CD14-positive monocyte (primary cell): Measurements from ENCODE around the gene OR51G1. TPM values are rescaled to one million over a fixed set of nuclear protein-coding genes. Genes with fewer than 3 reads are reported as not detected.

ENCODE experiments used
- DNase-seq, 3 donors: peaks; one replicate each; pipeline ENCODE4 v3.0.0-alpha.2; 2011 to 2022
- H2AFZ ChIP-seq: 2 replicates; pipeline ENCODE4 v1.6.0; 2012; ENCODE audit warnings: mild to moderate bottlenecking, low read depth, low read length, inconsistent platforms; ENCODE audit not compliant: insufficient read depth, poor library complexity, severe bottlenecking
- H3K27ac ChIP-seq, 2 donors: 1 replicate in 1 of 2; 2 replicates in 1 of 2; pipeline ENCODE4 v1.5.1; 2012 to 2013; ENCODE audit warnings: low read length in 2 of 2, control low read depth in 1 of 2, inconsistent platforms in 1 of 2, low read depth in 1 of 2, mild to moderate bottlenecking in 1 of 2
- H3K27me3 ChIP-seq, 2 donors: one replicate each; pipeline versions ENCODE4 v1.6.0 to v1.6.1; 2011 to 2013; ENCODE audit warnings: low read length in 2 of 2; ENCODE audit not compliant: control insufficient read depth in 2 of 2, insufficient read depth in 2 of 2
- H3K36me3 ChIP-seq, 2 donors: replicated peaks in 1 of 2; 1 replicate in 1 of 2; 2 replicates in 1 of 2; pipeline versions ENCODE4 v1.5.1 to v1.6.1; 2012 to 2013; ENCODE audit warnings: low read length in 2 of 2, control low read depth in 1 of 2, inconsistent platforms in 1 of 2, mild to moderate bottlenecking in 1 of 2; ENCODE audit not compliant: insufficient read depth in 2 of 2, control insufficient read depth in 1 of 2
- H3K4me1 ChIP-seq, 2 donors: 1 replicate in 1 of 2; 2 replicates in 1 of 2; pipeline versions ENCODE4 v1.5.1 to v1.6.1; 2012 to 2013; ENCODE audit warnings: low read length in 2 of 2, control low read depth in 1 of 2, inconsistent platforms in 1 of 2, mild to moderate bottlenecking in 1 of 2, moderate library complexity in 1 of 2; ENCODE audit not compliant: insufficient read depth in 2 of 2, control insufficient read depth in 1 of 2
- H3K4me2 ChIP-seq: replicated peaks from 2 replicates; pipeline ENCODE3; 2012; ENCODE audit warnings: low read length, moderate library complexity, mild to moderate bottlenecking; ENCODE audit not compliant: poor library complexity, severe bottlenecking; ENCODE audit errors: extremely low read depth
- H3K4me3 ChIP-seq, 3 experiments: fragments of 200-600 bp in 1 of 3; sonication (generic) in 1 of 3; replicated peaks in 1 of 3; 1 replicate in 2 of 3; 2 replicates in 1 of 3; pipeline ENCODE4 v1.5.1; 2011 to 2013; ENCODE audit warnings: low read length in 3 of 3, mild to moderate bottlenecking in 3 of 3, control low read depth in 2 of 3, low read depth in 2 of 3, inconsistent platforms in 1 of 3, moderate library complexity in 1 of 3
- H3K79me2 ChIP-seq: 2 replicates; pipeline ENCODE4 v1.6.0; 2012; ENCODE audit warnings: mild to moderate bottlenecking, control low read depth, inconsistent platforms, low read length, moderate library complexity; ENCODE audit not compliant: insufficient read depth
- H3K9ac ChIP-seq: 2 replicates; pipeline ENCODE4 v1.6.0; 2017; ENCODE audit warnings: low read length, mild to moderate bottlenecking; ENCODE audit not compliant: insufficient read depth, poor library complexity, severe bottlenecking
- H3K9me3 ChIP-seq, 2 donors: replicated peaks in 1 of 2; 1 replicate in 1 of 2; 2 replicates in 1 of 2; pipeline versions ENCODE4 v1.5.1 to v1.6.1; 2012 to 2013; ENCODE audit warnings: low read length in 2 of 2, control low read depth in 1 of 2; ENCODE audit not compliant: control insufficient read depth in 1 of 2, insufficient read depth in 1 of 2
- H4K20me1 ChIP-seq: 2 replicates; pipeline ENCODE4 v1.6.0; 2012; ENCODE audit warnings: mild to moderate bottlenecking, low read length, control low read depth, moderate library complexity; ENCODE audit not compliant: insufficient read depth
- H3K27ac Mint-ChIP-seq, 7 donors: one replicate each; pipeline ENCODE4 v1.8.0; 2020; ENCODE audit warnings: mild to moderate bottlenecking in 7 of 7, mixed read lengths in 7 of 7, moderate library complexity in 6 of 7, inconsistent platforms in 2 of 7
- H3K27me3 Mint-ChIP-seq, 3 donors: one replicate each; pipeline ENCODE4 v1.8.0; 2021 to 2022; ENCODE audit warnings: low read depth in 3 of 3, mild to moderate bottlenecking in 3 of 3, mixed read lengths in 3 of 3, moderate library complexity in 3 of 3, inconsistent platforms in 1 of 3
- H3K36me3 Mint-ChIP-seq, 2 donors: one replicate each; pipeline ENCODE4 v1.8.0; 2020; ENCODE audit warnings: mixed read lengths in 2 of 2, inconsistent platforms in 1 of 2, mild to moderate bottlenecking in 1 of 2
- H3K4me1 Mint-ChIP-seq: one replicate; pipeline ENCODE4 v1.8.0; 2020; ENCODE audit warnings: mild to moderate bottlenecking, mixed read lengths
- H3K4me3 Mint-ChIP-seq, 2 donors: one replicate each; pipeline ENCODE4 v1.8.0; 2020; ENCODE audit warnings: mild to moderate bottlenecking in 2 of 2, mixed read lengths in 2 of 2, moderate library complexity in 1 of 2
- H3K9me3 Mint-ChIP-seq, 7 donors: one replicate each; pipeline ENCODE4 v1.8.0; 2020 to 2022; ENCODE audit warnings: mixed read lengths in 7 of 7, mild to moderate bottlenecking in 6 of 7, moderate library complexity in 6 of 7, inconsistent platforms in 2 of 7
- CTCF ChIP-seq: fragments of 200-600 bp; IDR thresholded peaks from one replicate; pipeline ENCODE4 v1.8.0; 2022; ENCODE audit warnings: antibody characterized with exemption, mild to moderate bottlenecking
- WGBS: methylation state at CpG from one replicate; pipeline ENCODE4 v1.1.5; 2013; ENCODE audit warnings: missing lambda C conversion rate; ENCODE audit not compliant: insufficient coverage; 5-methylcytosine and 5-hydroxymethylcytosine counted together
- intact Hi-C, 2 donors: fragments of 100-400 bp; cut with micrococcal nuclease; formaldehyde crosslinking; loops; one replicate each; pipeline versions ENCODE4 v1.15.0 to v1.15.1; 2023
- polyA plus RNA-seq, 3 donors: library from polyadenylated mRNA; depleted of rRNA in 1 of 3; unstranded in 2 of 3; stranded (reverse) in 1 of 3; fragments of 300-500 nt in 2 of 3; fragments of >200 nt in 1 of 3; fragmentation: Illumina TruSeq in 2 of 3; gene quantifications; 1 replicate in 2 of 3; 2 replicates in 1 of 3; pipeline ENCODE4 v1.2.3, GENCODE V29; 2012 to 2021

OR51G1 gene
- polyA plus RNA-seq, 3 donors = not detected

- no peak within 1 kb of the TSS for H3K4me2 ChIP-seq
- Mint-ChIP-seq H3K27ac (no peak within 1 kb of the TSS), H3K36me3 (no peaks in the 10 kb centered on the region), H3K27me3 (peaks cover 2% of the 10 kb centered on the region in 3 donors), H3K4me1 (no peaks in the 10 kb centered on the region), H3K9me3 (peaks cover 0 to 2% (median 1%) of the 10 kb centered on the region in 7 donors), H3K4me3 (no peak within 1 kb of the TSS)
- no peak for TF ChIP-seq CTCF
- intact Hi-C loops = no loop called here
- H3K4me1 ChIP-seq = no peaks in the 10 kb centered on the region
- 92% methylated on average over 2 of the region's 4 CpGs for WGBS
- H3K4me3 ChIP-seq = no peak within 1 kb of the TSS
- H3K9me3 ChIP-seq = peaks cover 0 to 5% of the 10 kb centered on the region in 2 donors
- no peak within 1 kb of the TSS for H2AFZ ChIP-seq
- no peaks in the 10 kb centered on the region for H3K79me2 ChIP-seq
- no peak within 1 kb of the TSS for H3K9ac ChIP-seq
- no peaks in the 10 kb centered on the region for H4K20me1 ChIP-seq
- DNase-seq = no peak
- no peaks in the 10 kb centered on the region for H3K27me3 ChIP-seq
- no peaks in the 10 kb centered on the region for H3K36me3 ChIP-seq
- no peak within 1 kb of the TSS for H3K27ac ChIP-seq
Observed at GRCh38 chr11:4919250-4919649, 4.9 kb downstream of the OR51G1 start, which contains the start of gene OR51G2. Gene OR51G2, minus strand, starts transcription at chr11:4919350. Its CDS starts 3,687 bp downstream, at chr11:4915663.

- Histone ChIP-seq H2AFZ (no peak overlapping the region), H3K9me3 (peaks cover 0 to 5% of the 10 kb centered on the region in 2 donors), H3K9ac (no peak overlapping the region), H4K20me1 (no peaks in the 10 kb centered on the region), H3K4me2 (no peak overlapping the region), H3K27me3 (no peaks in the 10 kb centered on the region), H3K4me1 (no peaks in the 10 kb centered on the region), H3K27ac (no peak overlapping the region), H3K79me2 (no peaks in the 10 kb centered on the region), H3K36me3 (no peaks in the 10 kb centered on the region), H3K4me3 (no peak overlapping the region)
- Mint-ChIP-seq H3K36me3 (no peaks in the 10 kb centered on the region), H3K4me1 (no peaks in the 10 kb centered on the region), H3K27ac (no peak overlapping the region), H3K9me3 (peaks cover 0 to 4% (median 1%) of the 10 kb centered on the region in 7 donors), H3K27me3 (peaks cover 2% of the 10 kb centered on the region in 3 donors), H3K4me3 (no peak overlapping the region)
- no peak for DNase-seq
- intact Hi-C loops = no loop called here
- no peak for TF ChIP-seq CTCF
Observed at GRCh38 chr11:4916581-4916980, 7.6 kb downstream of the OR51G1 start.
